Measurements from ENCODE around the gene NPPB. TPM values are rescaled to one million over a fixed set of nuclear protein-coding genes. Genes with fewer than 3 reads are reported as not detected.
A peak's percentile ranks its signal among the peaks of the same experiment; 100 is the strongest.

NPPB gene
- total and polyA plus RNA-seq, 2 of the 8 experiments (the other 6 are each of a cell fraction or from before 2014, with no cell fraction given), result 0.36 to 0.91 TPM

GRCh38 chr1:11833900-11834299 lies 24.8 kb downstream of the NPPB start:
- peaks cover 40 to 72% (median 70%) of the 10 kb centered on the region in 4 experiments for H3K36me3 ChIP-seq (ENCODE audit: control insufficient read depth in 2 of 4, insufficient read depth in 4 of 4, low read length in 3 of 4)

More at GRCh38 chr1:11833900-11834299, 24.8 kb downstream of the NPPB start:
- H2AFZ ChIP-seq (ENCODE audit: low read length), result no peak overlapping the region
- H3K4ac ChIP-seq (replicated peaks; ENCODE audit: insufficient read length, low read depth, low read length), result no peak overlapping the region
- no peak overlapping the region for H4K91ac ChIP-seq (replicated peaks; ENCODE audit: insufficient read length, low read length)
- no peaks in the 10 kb centered on the region for H3K27me3 ChIP-seq (replicated peaks in 1 of 4; ENCODE audit: control insufficient read depth in 3 of 4, extremely low read depth in 1 of 4, insufficient read depth in 3 of 4, low read length in 3 of 4)
- CTCF ChIA-PET (ENCODE audit: partially characterized antibody), result interaction anchor here (0.9 to 1.0 kb wide), 2 partner anchors 53 to 59 kb away, joined by 3 read pairs; no protein-coding TSS in a partner anchor
- no peaks in the 10 kb centered on the region for H3K79me1 ChIP-seq (ENCODE audit: low read depth, low read length)
- no peak overlapping the region for H3K18ac ChIP-seq (ENCODE audit: extremely low read depth, low read length)
- TF ChIP-seq RFX5 (IDR thresholded peaks at IDR 0.05; ENCODE audit: borderline replicate concordance, low read depth, low read length) (no peak), CHD2 (IDR thresholded peaks at IDR 0.05; ENCODE audit: low read length) (no peak), SIRT6 (IDR thresholded peaks at IDR 0.05; ENCODE audit: low read length) (no peak), TCF12 (IDR thresholded peaks at IDR 0.05; ENCODE audit: low read depth, low read length) (no peak), TBP (IDR thresholded peaks at IDR 0.05; ENCODE audit: low read depth, low read length) (no peak), SAP30 (IDR thresholded peaks at IDR 0.05; ENCODE audit: insufficient read depth, insufficient replicate concordance, low read length) (no peak), SP2 (IDR thresholded peaks at IDR 0.05; ENCODE audit: low read length) (no peak), SIN3A (conservative IDR thresholded peaks at IDR 0.05 in 1 of 2, IDR thresholded peaks at IDR 0.05 in 1 of 2; ENCODE audit: low read depth in 1 of 2, low read length in 2 of 2) (no peak), SRF (IDR thresholded peaks at IDR 0.05; ENCODE audit: low read depth, low read length) (no peak), TEAD4 (IDR thresholded peaks at IDR 0.05; ENCODE audit: low read depth, low read length) (no peak), SUZ12 (IDR thresholded peaks at IDR 0.05; ENCODE audit: low read length) (no peak), BCL11A (IDR thresholded peaks at IDR 0.05; ENCODE audit: low read depth in 2 of 2, low read length in 2 of 2) (no peak), KDM4A (IDR thresholded peaks at IDR 0.05; ENCODE audit: low read depth, low read length, severe bottlenecking) (no peak)
- TF ChIP-seq, protein P1, sequence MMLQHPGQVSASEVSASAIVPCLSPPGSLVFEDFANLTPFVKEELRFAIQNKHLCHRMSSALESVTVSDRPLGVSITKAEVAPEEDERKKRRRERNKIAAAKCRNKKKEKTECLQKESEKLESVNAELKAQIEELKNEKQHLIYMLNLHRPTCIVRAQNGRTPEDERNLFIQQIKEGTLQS (IDR thresholded peaks at IDR 0.05; ENCODE audit: insufficient read depth, low read depth, low read length), result no peak
- no peaks in the 10 kb centered on the region for H3K23me2 ChIP-seq (ENCODE audit: low read depth, low read length)
- H3K9ac ChIP-seq (replicated peaks in 1 of 4; ENCODE audit: extremely low read depth in 1 of 4, low read depth in 3 of 4, low read length in 3 of 4), result no peak overlapping the region
- H2BK20ac ChIP-seq (ENCODE audit: low read length), result no peak overlapping the region
- H2AK5ac ChIP-seq (ENCODE audit: low read depth, low read length), result no peak overlapping the region
- peak overlapping the region; percentile 15 for H4K5ac ChIP-seq (ENCODE audit: insufficient read length, low read depth, low read length)
- no peak for DNase-seq (ENCODE audit: low read depth in 1 of 2, low spot score in 2 of 2)
- H3K9me3 ChIP-seq (ENCODE audit: insufficient read depth in 2 of 2, low read depth in 1 of 2, low read length in 1 of 2), result no peaks in the 10 kb centered on the region
- H3K23ac ChIP-seq (ENCODE audit: insufficient read length), result no peak overlapping the region
- H2BK12ac ChIP-seq (ENCODE audit: low read depth, low read length), result no peak overlapping the region
- no peak overlapping the region for H3K4me2 ChIP-seq (ENCODE audit: insufficient read depth in 1 of 2, low read depth in 2 of 2, low read length in 2 of 2)
- H3K4me3 ChIP-seq (ENCODE audit: extremely low read depth in 1 of 4, insufficient read depth in 2 of 4, low read depth in 3 of 4, low read length in 4 of 4), result no peak overlapping the region
- no peak overlapping the region; the same call in 1 of the 2 replicates for H2BK5ac ChIP-seq (ENCODE audit: low read depth, low read length)
- FAIRE-seq, result no peak
- H4K20me1 ChIP-seq (replicated peaks in 1 of 2; ENCODE audit: control insufficient read depth in 1 of 2, insufficient read depth in 2 of 2, low read length in 2 of 2), result peaks cover 15 to 22% of the 10 kb centered on the region in 2 experiments
- H3K56ac ChIP-seq (replicated peaks; ENCODE audit: insufficient read length, low read depth, low read length), result no peak overlapping the region
- no peak overlapping the region for H3K14ac ChIP-seq (ENCODE audit: insufficient read length)
- H2BK15ac ChIP-seq (ENCODE audit: low read length), result no peak overlapping the region
- 96% methylated on average over 12 of the region's 13 CpGs; no CpG with 5 or more reads in 1 of the 2 experiments for WGBS, 2 experiments (ENCODE audit: extremely low coverage in 1 of 2, insufficient coverage in 1 of 2, insufficient read length in 1 of 2, insufficient replicate concordance in 2 of 2, low coverage in 1 of 2, low lambda C conversion rate in 2 of 2, missing lambda C conversion rate in 1 of 2)
- no peaks in the 10 kb centered on the region for H3K79me2 ChIP-seq (ENCODE audit: control insufficient read depth in 1 of 2, insufficient read depth in 2 of 2, low read length in 2 of 2)
- no peak overlapping the region for H3K27ac ChIP-seq (ENCODE audit: low read depth, low read length)
- H4K8ac ChIP-seq (ENCODE audit: extremely low read depth, insufficient read depth, low read length), result no peak overlapping the region; the same call in 1 of the 2 replicates
- H2BK120ac ChIP-seq (replicated peaks; ENCODE audit: low read depth, low read length), result no peak overlapping the region
- no peaks in the 10 kb centered on the region for H3K4me1 ChIP-seq (replicated peaks in 1 of 4; ENCODE audit: control insufficient read depth in 3 of 4, insufficient read depth in 4 of 4, low read length in 3 of 4)
- POLR2A ChIA-PET (ENCODE audit: partially characterized antibody), result interaction anchor here (0.8 to 1.5 kb wide), 3 partner anchors 9 to 76 kb away, joined by 3 to 5 read pairs (median 3); no protein-coding TSS in a partner anchor

Data from H1 (cell line).